Hematopoietic multipotent progenitor cell treated with erythropoietin and hydrocortisone succinate and interleukin-3 and kit ligand, for 15 days (in vitro differentiated cells): Measurements from ENCODE around the gene MUC16.
A peak's percentile ranks its signal among the peaks of the same experiment; 100 is the strongest.

ENCODE experiments used
- DNase-seq: peaks from one replicate; pipeline ENCODE4 v3.0.0-alpha.2; 2015; ENCODE audit warnings: low spot score

The MUC16 gene

GRCh38 chr19:9008667-9009066 lies 1.5 kb downstream of the MUC16 start:
- no peak for DNase-seq

DNA sequence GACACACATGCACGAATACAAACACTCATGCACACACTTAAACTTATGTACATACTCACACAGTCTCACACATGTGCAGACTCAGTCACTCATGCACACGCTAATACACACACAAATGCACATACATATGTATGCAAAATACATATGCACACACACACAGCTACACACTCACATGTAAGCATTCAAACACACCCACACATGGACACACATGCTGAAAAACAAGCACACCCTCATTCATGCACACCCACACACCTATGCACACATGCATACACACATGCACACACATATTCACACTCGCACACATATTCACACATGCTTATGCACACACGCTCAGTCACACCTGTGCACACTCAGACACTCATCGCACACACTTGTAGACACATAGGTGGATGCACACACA lies 9.3 kb downstream of the MUC16 start:
- no peak for DNase-seq

- DNase-seq = peak; percentile 6
These were observed 22.0 kb downstream of the MUC16 start for GRCh38 chr19:8988204-8988603.

GRCh38 chr19:8986296-8986695 lies 23.9 kb downstream of the MUC16 start:
- no peak for DNase-seq

GRCh38 chr19:8973501-8974091 lies 36.6 kb downstream of the MUC16 start:
- no peak for DNase-seq

- no peak for DNase-seq
These were observed 44.3 kb downstream of the MUC16 start for GRCh38 chr19:8965887-8966286.
